HL-60/S4 treated with phorbol 12-myristate 13-acetate at 8.2 ng/mL for 4 days and 3 days (cell line): ENCODE data around the gene GATAD2A.

Experiments
- in situ Hi-C: fragments of 300-500 bp; cut with MboI; formaldehyde crosslinking; loops from 2 replicates; pipeline ENCODE4 v1.15.0; 2022; ENCODE audit warnings: low sequenced_read_pairs

Gene GATAD2A

DNA sequence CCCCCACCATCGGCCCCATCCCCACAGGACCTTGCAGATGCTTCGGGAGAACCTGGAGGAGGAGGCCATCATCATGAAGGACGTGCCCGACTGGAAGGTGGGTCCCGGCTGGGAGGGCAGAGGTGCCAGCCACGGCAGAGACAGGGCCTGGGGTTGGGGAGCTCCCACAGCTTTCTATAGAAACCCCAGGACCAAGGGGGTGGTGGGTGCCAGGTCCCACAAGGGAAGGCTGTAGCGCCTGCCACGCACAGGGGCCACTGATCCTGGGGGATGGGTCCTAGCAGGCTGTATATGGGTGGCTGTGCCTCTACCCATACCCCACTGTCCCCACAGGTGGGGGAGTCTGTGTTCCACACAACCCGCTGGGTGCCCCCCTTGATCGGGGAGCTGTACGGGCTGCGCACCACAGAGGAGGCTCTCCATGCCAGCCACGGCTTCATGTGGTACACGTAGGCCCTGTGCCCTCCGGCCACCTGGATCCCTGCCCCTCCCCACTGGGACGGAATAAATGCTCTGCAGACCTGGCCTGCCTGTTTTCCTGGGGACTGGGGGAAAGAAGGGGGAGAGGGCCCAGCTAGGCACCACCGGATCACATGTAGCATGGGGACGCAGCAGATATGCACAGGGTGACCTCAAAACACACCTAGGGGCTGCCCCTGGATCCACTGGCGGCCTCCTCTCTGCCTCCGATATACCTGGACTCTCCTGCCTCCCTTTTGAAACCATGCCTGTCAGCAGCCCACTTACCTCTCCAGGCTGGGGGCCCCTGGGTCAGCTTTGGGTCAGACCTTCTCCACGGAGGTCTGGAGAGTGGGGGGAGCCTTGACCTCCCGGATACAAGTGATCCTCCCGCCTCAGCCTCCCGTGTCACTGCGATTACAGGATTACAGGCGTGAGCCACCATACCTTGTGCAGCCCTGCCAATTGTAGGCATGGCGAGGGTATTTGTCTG, 122.5 kb downstream of the GATAD2A start:
- in situ Hi-C loops = no loop called here

DNA sequence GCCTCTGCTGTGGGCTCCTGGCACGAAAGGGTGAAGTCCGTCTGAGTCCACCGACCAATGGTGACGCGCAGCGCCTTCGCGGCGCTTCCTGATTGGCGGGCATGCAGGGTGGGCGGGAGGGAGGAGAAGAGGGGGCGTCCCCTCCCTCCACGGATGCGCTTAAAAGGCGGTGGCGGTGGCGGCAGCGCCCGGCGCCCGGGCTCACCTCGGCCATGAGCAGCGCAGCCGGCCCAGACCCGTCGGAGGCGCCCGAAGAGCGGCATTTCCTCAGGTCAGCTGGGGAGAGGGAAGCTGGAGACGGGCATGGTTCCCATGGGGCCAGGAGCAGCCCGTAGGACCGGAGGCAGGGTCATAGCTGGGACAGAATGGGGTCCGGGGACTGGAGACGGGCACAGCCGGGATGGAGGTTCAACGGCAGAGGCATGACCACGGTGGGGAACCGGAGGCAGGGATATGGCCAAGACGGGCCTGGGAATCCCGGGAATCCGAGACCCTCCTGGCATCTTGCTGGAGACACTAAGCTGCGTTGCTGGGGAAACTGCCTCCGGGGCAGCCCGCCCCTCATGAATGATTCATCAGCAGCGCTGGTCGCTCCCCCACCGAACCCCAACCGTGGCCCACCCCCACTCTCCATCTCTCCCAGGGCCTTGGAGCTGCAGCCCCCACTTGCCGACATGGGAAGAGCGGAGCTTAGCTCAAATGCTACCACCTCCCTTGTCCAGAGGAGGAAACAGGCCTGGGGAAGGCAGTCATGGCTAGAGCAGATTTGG, 123.4 kb downstream of the GATAD2A start, which contains the start of gene YJEFN3:
YJEFN3 (plus strand) TSS at position 191 of the 770 bp plus-strand sequence; CDS start at position 213, 22 bp downstream.
- in situ Hi-C loops = no loop called here

DNA sequence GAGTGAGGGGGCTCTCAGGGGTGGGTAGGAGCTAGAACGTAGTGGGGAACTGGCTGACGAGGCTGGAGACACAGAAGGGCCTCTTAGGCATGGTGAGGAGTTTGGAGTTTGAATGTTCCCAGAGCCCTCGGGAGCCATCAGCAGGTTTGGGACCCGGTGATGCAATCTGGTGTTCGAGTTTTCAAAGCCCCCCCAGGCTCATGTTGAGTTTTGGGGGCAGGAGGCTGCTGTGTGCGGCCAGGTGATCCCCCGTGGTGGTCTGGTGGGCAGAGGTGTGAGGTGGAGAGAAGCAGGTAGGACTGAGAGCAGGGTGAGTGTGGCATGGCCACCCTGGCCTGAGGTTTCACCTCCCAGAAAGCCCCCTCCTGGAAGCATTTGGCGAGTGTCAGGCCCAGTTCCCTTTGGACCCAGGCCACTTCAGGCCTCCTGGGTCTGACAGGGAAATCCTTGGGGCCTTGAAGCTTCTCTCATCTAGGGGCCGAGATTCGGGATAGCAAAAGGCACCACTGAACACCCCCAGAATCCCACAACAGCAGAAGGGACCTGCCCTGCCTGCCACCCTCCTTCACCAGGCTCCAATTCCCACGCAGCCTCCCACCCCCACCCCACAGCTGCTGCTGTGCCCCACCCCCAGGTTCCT, 124.4 kb downstream of the GATAD2A start:
- in situ Hi-C loops = loop anchor here (10.0 kb wide), 1 partner anchor 115 kb away; the partner anchor contains the start of gene GMIP

DNA sequence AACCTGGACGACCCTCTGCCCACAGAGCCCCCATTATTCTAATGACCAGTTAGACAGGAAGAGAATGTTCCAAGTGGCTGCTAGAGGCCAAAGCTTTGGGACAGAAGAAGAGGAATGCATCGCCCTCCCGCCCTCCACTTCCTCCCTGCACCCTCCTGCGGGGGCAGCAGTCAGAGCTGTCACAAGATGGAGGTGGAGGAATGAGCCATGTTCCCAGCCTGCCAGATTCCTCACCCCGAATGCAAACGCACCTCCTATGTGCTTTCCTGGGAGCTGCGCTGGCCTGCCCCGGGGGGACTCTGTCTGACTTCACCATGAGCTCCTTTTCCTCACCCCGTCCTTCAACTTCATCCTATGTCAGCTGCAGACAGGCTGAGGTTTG, 124.9 kb downstream of the GATAD2A start:
- in situ Hi-C loops = loop anchor here (10.0 kb wide), 1 partner anchor 114 kb away; the partner anchor contains the start of gene GMIP

DNA sequence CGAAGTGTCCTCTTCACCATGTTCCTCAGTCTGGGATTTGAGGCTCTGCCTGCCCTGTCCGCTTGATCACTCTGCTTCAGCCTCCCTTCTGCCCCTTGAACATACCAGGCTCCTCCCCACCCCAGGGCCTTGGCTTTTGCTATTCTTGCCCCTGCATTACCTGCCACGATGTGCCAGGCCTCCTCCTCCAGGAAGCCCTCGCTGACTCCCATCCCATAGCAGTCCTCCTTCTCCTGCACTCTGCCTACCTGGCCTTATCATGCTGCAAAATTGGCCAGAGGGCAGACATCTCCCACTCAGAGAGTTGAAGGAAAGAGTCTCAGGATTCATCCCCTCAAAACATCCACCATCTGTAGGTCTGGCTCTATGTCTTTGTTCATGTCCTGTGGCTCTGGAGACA, 125.4 kb downstream of the GATAD2A start:
- in situ Hi-C loops = loop anchor here (10.0 kb wide), 1 partner anchor 114 kb away; the partner anchor contains the start of gene GMIP

DNA sequence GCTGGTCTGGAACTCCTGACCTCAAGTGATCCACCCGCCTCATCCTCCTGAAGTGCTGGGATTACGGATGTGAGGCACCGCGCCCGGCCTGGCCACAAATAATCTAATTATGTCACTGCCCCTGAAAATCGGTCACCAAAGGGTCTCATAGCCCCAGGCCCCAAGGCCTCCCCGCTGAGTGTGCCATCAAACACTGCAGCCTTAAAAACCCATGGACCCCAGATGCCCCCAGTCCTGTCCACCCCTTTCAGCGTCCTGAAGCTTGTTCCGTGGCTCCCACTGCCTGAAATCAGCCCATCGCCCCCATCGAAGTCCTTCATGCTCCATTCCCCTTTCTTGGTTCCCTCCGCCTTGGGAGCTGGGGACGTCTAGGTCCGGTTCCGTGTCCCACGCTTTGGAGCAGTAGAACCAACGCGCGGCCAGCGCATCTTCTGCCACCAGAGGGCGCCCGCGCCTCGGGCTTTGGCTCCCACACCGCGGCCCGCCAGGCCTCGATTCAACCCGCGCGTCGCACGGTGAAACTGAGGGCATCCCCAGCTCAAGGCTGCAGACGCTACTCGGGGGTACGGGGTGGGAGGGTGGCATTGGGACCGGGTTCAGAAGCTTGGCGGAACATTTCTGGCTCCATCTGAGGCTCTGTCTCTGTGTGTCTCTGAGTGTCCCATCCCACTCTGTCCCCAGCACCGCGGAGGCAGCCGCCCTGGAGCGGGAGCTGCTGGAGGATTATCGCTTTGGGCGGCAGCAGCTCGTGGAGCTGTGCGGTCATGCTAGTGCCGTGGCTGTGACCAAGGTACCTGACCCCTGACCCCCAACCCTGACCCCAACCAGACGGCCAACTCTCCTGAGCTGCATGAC, 126.7 kb downstream of the GATAD2A start:
- in situ Hi-C loops = loop anchor here (10.0 kb wide), 1 partner anchor 113 kb away; the partner anchor contains the start of gene GMIP

DNA sequence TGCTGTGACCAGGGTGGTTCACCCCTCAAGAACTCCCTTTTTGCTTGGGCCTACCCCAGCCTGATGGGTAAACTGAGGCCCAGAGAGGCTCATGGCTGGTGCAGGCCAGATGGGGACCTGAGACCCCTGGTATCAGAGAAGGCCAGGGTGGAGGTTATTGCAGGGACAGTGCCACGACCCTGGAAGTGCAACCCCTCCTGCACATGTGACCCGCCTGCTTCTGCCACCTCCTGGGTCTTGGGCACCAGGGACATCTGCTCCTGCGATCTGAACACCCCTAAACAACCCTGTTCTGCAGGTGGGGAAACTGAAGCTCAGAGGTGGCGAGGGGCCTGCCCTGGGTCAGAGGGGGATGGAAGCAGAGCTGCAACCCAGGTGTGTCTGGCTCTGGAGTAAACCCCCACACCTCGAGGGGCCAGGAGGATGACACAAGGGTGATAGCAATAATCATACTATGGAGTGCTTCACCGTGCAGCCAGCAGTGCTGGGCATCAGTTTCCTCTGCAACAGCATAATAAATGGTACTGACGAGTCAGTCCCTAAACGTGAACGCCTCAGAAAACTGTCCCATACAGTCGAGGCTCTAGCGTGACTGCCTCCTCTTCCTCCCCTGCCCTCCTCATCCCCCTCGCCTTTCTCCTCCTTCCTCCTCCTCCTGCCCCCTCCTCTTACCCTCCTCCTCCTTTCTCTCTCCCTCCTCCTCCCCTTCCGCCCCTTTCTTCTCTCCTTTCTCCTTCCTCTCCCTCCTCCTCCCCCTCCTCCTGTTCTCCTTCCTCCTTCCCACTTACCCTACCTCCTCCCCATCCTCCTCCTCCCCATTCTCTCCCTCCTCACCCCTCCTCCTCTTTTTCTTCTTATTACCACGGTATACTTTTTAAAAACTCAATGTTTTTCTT, 127.6 kb downstream of the GATAD2A start:
- in situ Hi-C loops = loop anchor here (10.0 kb wide), 1 partner anchor 112 kb away; the partner anchor contains the start of gene GMIP

DNA sequence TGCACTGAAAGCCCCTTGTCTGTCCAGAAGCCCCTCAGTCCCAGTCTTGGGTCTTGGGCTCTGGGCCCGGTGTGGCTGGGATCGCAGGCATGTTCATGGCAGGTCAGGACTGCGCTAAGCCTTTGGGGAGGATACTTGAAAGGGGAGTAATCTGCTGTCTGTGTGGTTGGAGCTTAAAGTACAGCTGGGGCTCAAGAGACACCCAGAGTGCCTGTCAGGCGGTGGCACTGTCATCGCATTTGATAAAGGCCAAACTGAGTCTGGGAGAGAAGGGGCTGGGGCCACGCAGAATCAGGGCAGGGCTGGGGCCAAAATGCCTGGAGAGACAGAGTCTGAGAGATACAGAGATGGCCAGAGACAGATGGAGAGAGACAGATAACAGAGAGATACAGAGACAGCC, 128.4 kb downstream of the GATAD2A start:
- in situ Hi-C loops = loop anchor here (10.0 kb wide), 1 partner anchor 111 kb away; the partner anchor contains the start of gene GMIP

DNA sequence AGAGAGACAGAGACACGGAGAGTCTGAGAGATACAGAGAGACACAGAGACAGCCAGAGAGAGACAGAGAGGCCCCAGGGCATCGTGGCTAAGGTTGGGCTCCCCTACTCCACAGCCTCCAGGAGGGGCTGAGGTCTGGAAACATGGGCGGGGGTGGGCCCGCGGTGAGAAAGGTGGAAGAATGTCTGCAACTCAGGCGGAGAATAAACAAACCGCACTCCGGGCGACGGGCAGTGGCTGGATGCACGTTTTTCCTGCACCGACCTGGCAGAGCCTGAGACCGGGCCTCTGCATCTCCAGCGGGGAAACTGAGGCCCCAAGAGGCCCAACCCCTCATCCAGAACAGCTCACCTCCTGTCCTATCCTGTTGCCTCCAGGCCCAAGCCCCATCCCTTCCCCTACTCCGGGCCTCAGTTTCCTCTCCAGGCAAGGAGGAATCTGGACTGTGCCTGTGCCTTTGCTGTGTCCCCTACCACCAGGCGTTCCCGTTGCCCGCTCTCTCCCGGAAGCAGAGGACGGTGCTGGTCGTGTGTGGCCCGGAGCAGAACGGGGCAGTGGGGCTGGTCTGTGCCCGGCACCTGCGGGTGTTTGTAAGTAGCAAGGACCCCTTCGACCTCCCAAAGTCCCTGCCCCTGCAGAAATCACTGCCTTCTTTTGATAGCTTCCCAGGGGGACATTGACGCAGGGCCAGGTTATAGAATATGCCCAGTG, 129.2 kb downstream of the GATAD2A start:
- in situ Hi-C loops = loop anchor here (10.0 kb wide), 1 partner anchor 110 kb away; the partner anchor contains the start of gene GMIP

DNA sequence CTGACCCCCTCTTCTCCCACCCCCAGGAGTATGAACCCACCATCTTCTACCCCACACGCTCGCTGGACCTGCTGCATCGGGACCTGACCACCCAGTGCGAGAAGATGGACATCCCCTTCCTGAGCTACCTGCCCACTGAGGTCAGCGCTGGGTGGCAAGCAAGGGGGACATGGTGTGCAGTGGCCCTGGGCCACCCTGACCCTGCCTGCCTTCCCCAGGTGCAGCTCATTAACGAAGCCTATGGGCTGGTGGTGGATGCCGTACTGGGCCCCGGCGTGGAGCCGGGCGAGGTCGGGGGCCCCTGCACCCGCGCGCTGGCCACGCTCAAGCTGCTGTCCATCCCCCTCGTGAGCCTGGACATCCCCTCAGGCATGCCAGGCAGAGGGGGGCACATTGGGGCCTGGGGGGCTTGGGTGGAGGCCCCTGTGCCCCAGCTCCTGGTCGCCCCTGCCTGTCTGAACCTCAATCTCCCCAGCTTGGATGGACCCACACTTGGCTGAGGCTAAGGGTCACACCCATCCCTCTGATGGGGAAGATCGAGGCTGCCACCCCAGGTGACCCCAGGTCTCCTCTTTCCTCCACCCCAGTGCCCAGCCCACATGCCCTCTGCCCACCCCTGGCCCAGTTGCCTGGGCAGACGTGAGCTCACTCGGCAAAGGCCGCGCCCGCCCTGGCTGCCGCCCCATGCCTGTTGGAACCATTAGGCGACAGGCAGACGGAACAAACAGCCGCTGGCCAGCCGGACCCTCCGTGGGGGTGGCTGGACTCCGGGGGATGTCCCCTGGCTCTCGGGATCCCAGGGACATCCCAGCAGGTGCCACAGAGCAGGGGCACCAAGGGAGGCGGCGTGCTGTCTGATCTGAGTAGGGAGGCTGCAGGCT, 130.1 kb downstream of the GATAD2A start:
- in situ Hi-C loops = loop anchor here (10.0 kb wide), 1 partner anchor 109 kb away; the partner anchor contains the start of gene GMIP

DNA sequence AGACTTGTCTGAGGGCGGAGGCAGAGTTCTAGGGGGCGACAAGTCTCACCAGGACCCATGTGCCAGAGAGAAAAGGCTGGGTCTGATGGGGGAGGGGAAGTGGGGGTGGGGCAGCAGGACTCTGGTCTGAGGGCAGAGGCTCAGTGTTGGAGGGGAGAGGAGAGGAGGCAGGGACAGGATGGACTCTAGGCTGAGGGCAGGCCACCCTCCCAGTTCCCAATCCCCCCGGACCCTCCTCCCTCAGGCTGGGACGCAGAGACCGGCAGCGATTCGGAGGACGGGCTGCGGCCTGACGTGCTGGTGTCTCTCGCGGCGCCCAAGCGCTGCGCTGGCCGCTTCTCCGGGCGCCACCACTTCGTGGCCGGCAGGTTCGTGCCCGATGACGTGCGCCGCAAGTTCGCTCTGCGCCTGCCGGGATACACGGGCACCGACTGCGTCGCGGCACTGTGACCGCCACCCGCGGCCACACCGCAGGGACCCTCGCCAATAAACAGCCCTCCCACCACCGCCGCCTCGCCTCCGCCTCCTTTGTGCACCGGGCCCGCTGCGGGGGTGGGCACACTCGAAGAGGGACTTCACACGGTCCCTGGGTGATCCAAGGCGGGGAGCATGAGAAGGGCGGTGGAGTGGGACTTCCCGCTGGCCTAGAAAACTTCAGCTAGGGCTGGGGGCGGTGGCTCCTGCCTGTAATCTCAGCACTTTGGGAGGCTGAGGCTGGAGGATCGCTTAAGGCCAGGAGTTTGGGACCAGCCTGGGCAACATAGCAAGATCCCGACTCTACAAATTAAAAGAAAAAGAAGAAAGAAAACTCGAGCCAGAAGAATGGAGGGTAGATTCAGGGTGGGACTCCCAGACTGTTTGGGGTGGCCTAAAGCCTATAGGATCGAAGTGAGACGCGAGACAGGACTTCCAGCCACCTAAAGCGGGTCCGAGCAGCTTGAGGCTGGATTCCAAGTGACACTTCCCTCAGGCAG, 131.9 kb downstream of the GATAD2A start:
- in situ Hi-C loops = loop anchor here (10.0 kb wide), 1 partner anchor 107 kb away; the partner anchor contains the start of gene GMIP

DNA sequence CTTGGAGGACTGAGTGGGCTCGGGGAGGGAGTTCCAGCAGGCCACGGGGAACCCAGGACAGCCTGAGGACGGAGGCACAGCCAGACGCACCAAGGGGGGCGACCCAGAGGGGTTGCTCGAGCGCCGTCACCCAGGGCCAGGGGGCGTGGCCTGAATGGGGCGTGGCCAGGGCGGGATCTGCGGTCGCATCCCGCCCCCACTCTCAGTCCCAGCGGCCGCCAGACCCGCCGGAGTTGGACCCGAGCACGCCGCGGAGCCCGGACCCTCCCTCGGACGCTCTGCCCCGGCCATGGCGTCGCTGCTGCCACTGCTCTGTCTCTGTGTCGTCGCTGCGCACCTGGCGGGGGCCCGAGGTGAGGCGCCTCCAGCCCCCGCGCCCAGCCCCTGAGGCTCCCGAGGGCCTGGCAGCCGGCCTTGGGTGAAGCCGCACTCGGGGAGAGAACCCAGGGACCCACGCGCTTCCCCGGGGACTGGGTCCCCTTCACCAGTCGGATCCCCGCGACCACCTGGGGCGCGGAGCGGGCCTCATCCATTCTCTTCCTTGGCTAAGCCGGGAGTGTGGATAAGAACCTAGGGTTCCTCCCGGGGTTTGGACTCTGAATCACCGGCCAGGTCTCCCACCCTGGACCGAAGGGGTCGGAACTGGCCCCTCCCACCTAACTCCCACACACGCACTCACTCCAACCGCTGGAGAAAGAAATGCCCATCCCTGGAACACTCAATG, 132.7 kb downstream of the GATAD2A start, which contains the start of gene CILP2:
CILP2 (plus strand) TSS at position 205 of the 724 bp plus-strand sequence; CDS start at position 290, 85 bp downstream.
- in situ Hi-C loops = loop anchor here (10.0 kb wide), 1 partner anchor 107 kb away; the partner anchor contains the start of gene GMIP

DNA sequence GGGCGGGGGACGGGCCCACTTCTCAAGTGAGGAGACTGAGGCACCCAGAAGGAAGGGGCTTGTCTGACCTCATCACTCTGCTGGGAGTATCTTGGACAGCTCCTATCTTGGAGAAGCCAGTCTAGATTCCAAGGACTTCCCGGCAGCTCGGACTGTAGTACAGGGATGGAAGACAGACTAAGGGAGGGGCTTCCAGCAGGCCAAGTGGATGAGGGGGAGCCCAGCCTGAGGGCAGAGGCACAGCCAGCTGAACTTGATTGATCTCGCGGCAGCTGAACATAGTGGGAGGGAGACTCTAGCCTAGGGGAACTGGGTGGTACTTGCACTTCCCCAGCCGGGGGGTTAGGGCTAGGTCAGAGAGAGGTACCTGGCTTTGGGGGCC, 133.3 kb downstream of the GATAD2A start:
- in situ Hi-C loops = loop anchor here (10.0 kb wide), 1 partner anchor 106 kb away; the partner anchor contains the start of gene GMIP

DNA sequence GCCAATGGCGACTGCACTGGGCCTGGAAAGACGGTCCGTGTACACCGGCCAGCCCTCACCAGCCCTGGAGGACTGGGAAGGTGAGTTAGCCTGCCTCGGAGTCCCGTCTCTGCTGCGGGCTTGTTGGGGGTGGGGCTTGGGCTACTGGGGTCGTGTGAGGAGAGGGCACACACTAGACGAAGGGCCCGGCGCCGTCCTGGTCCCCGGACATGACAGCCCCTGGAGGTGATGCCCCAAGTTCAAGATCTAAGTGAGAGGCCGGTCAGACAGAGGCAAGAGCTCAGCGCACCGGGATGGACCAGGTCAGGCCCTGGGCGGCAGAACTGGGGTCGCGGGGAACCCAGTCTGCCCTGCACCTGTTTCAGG, 134.2 kb downstream of the GATAD2A start:
- in situ Hi-C loops = loop anchor here (10.0 kb wide), 1 partner anchor 105 kb away; the partner anchor contains the start of gene GMIP
